HG02870 (cell line): Measurements from ENCODE around the gene PRKN.
"Not testable (repeated sequence)": the region's sequence is repeated elsewhere in the genome, so short reads cannot be mapped to it uniquely, and the experiment has no call there.

Source experiments
- ATAC-seq: cut with Tn5 transposase; IDR thresholded peaks from one replicate; pipeline ENCODE4 v1.9.1; 2021; ENCODE audit warnings: mild to moderate bottlenecking, moderate library complexity; ENCODE audit not compliant: unreplicated experiment

The PRKN gene

DNA sequence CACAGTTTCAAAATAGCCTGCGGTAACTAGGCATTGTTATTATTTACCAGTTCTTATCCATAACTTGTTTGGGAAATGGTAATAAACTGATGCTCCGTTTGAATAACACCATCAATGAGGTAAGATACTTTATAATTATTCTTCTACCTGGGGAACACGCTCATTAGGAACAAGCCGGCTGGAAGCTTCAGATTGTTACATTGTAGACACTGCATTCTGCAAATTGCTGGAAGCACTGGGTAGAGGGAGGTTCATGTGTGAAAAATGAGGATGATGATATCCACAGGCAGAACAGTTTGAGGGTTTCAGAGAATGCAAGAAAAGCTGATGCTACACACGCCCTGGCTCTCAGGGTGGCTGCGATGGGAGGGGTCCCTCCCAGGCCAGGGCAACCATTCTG is 893.1 kb downstream of the PRKN start:
- no peak for ATAC-seq

GRCh38 chr6:161833099-161833860 is 894.3 kb downstream of the PRKN start:
- no peak for ATAC-seq

DNA sequence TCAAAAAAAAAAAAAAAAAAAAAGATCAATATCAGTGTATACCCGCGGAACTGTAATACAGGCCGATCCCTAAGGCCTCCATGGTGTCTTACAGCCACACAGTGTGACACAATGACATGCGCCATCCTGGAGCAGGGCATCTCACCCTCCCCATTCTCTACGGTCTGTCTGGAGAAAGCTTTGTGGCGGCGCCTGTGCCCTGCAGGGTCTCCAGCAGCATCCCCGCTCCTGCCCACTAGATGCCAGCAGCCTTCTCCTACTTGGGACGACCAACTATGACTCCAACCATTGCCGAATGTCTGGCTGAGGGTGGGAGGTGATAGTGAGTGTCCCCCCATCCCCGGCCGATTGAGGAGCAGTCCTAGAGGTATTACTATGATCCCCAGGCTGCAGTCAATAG is 894.9 kb downstream of the PRKN start:
- no peak for ATAC-seq

DNA sequence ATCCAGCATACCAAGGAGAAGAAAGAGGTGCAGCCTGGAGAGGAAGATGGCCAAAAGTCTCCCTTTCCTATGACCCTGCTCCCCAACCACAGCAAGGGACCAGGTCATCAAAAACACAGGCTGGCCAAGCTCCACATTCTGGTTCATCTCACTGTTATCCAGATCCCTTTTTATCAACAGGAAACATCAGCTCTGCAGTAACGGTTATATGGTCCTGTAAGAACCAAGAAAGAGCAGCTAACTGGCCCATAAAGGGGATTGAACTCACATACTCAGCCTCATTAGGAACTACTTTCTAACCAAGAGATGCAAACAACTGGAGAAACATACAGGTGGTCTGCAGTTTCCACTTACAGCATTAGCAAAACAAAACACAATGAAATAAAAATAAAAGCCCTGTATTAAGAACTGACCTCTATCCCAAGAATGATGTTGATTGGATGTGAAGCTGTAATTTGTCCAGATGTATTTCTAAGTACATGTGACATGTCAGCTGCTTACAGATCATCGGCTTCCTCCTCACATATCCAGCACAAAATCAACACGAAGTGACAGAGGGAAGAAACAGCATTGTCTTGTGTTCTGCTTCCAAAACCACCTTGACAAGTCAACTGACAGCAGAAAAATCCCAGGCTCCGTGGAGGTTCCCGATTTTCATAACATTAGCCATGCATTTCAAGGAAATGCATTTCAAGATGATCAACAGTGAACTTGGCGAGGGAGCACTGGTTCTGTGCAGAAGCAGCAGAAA is 896.5 kb downstream of the PRKN start:
- ATAC-seq, result no peak

GRCh38 chr6:161829291-161829729 is 898.3 kb downstream of the PRKN start:
- no peak for ATAC-seq

DNA sequence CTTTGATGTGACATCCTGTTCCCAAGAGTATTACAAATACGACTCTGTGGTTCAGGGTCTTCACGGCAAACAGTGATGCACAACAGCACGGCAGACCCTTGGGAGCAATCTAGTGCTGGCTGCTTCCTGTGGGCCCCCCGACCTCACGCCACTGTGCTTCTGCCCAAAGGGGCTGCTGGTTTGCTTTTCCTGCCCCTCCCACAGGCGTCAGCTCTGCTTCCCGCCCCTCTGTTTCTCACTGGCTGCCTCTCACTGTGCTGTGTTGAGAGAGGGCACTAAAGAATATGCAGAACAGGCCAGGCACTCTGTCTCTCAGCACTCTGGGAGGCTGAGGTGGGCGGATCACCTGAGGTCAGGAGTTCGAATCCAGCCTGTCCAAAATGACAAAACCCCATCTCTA is 899.2 kb downstream of the PRKN start:
- ATAC-seq, result no peak

GRCh38 chr6:161826512-161826911 is 901.1 kb downstream of the PRKN start:
- no peak for ATAC-seq

GRCh38 chr6:161822204-161822603 is 905.4 kb downstream of the PRKN start:
- not testable (repeated sequence) for ATAC-seq

- no peak for ATAC-seq
Measured at GRCh38 chr6:161817881-161818280, 909.7 kb downstream of the PRKN start.

DNA sequence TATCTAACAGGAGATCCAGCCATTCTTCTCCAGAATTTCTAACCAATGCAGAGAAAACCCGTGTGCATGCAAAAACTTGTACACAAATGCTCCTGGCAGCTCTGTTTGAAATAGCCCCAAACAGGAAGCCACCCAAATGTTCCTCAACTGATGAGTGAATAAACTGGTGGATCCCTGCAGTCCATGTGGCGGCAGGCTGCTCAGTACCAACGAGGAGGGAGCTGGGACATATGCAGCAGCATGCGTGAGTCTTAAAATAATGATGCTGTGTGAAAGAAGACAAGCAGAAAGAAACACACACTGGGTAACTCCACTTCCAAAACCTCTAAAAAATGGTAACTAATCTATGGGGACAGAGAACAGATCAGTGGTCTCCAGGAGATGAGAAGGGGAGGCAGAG is 911.6 kb downstream of the PRKN start:
- no peak for ATAC-seq

DNA sequence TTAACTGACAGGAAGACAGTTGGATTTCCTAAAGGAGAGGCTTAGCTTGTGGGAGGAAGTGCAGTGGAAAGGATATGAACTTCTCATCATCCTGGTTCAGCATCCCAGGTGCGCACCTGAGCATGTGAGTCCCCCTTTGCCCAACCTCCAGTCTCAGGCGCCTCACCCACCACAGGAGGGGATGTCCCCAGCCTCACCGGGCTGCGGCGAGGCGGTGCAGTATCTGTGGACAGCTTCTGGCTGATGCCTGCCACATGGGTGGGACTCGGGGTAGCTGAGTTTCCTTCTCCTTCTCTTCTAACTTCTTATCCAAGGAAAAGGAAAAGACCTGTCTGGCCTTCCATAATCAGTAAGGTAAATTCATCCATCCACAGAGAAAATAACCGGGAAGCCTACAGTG is 914.4 kb downstream of the PRKN start:
- no peak for ATAC-seq

- no peak for ATAC-seq
Measured at GRCh38 chr6:161809971-161810370, 917.6 kb downstream of the PRKN start.

DNA sequence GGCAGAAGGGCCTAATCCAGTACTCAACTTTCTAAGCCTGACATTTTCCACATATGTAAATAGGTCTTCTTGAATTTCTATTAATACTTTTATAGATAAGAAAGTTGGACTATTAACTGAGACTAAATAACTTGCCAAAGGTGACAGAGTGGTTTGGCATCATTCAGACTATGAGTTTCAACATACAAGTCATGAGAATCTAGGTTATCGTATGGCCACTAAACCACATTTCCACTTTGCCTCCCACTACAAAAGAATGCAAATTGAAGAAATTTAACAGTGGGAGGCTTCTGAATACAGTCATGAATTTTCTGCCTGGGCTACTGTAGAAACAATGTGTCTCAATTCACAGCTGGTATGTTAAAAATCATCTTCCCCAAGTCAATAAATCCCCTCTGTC is 922.7 kb downstream of the PRKN start:
- ATAC-seq, result no peak

DNA sequence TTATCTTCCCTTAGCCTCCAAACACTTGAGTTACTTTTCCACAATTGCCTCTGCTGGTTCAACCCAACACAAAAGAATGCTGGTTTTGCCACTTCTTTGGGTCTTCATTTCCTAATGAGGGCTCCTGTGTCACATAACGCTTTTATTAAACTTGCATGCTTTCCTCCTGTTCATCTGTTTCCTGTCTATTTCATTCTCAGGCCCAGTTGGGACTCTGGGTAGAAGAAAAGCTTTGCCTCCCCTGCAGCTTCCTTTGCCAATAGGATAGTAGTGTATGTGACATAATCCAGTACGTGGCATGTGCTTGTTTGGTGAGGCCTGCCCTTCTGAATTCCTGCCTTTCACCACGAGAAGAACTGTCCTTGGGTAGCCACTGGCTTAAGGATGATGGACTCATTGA is 924.4 kb downstream of the PRKN start:
- no peak for ATAC-seq

- ATAC-seq, result no peak
Measured at GRCh38 chr6:161802231-161802630, 925.3 kb downstream of the PRKN start.

DNA sequence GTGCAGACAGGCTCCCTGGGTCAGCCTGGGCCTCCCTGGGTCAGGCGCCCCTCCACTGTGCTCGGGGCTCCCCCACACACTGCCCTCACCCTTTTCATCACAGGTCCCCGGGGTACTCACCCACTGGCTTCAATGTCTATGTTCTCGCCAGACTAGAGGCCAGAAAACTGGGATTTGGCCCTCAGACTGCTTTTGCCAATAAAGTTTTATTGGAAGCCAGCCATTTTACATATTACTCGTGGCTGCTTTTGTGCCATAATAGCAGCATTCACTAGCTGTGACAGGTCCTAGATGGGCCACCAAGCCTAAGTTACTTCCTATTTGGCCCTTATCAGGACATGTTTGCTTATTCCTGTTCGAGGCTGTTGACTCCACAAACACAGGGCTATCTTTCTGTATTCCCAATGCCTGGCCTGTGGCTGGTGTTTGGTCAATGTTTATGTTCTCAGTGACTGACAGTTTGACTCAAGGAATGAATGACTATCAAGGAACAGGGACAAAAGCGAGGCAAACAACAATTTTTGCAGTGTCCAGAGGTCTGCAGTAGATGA is 928.6 kb downstream of the PRKN start:
- no peak for ATAC-seq

- no peak for ATAC-seq
Measured at GRCh38 chr6:161796681-161797080, 930.9 kb downstream of the PRKN start.

GRCh38 chr6:161792851-161793493 is 934.6 kb downstream of the PRKN start:
- ATAC-seq, result no peak

- ATAC-seq, result no peak
Measured at GRCh38 chr6:161788531-161788930, 939.0 kb downstream of the PRKN start.

DNA sequence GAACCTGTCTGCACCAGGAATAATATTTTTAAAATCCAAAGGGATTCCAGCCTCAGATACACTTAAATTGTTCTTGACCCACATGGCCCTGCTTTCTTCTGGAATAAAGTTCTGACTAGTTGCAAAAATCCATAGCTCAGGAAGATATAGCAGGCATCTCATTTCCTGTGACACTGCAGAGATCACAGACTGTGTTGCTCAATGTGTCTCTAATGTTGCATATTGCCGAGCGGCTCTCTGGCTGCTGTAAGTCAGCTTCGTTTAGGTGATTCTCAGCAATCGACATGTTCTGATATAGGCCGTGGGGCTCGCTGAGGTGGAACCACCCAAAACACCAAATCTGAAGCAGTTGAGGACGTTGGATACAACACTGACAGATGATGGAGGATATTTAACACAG is 955.4 kb downstream of the PRKN start:
- no peak for ATAC-seq

GRCh38 chr6:161761966-161762365 is 965.6 kb downstream of the PRKN start:
- ATAC-seq, result no peak

DNA sequence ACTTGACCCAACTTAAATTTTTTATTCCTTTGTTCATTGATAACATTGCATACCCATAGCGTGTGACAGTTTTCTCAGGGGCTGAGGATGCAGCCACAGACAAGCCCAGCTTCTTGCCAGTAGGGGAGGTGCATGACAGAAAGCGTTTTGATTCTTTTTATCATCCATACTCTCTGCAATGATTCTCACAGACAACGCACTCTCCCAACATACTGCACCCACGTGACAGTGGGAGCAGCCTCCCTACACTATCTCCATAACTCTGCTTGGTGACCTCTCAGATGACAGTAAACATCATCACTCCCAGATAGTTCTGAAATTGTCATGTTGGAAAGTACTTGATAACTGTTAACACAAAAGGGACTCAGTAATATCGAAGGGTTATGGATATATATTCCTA is 972.5 kb downstream of the PRKN start:
- no peak for ATAC-seq
